Colonic mucosa (tissue), 4 donors: Measurements from ENCODE around the gene YARS1. TPM values are rescaled to one million over a fixed set of nuclear protein-coding genes. Genes with fewer than 3 reads are reported as not detected.

Experiments used
- DNase-seq: peaks from one replicate; pipeline ENCODE4 v3.0.0-alpha.2; 2020
- H3K27ac ChIP-seq: fragments of 200-600 bp; one replicate; pipeline ENCODE4 v1.8.0; 2021
- H3K27me3 ChIP-seq: fragments of 200-600 bp; one replicate; pipeline ENCODE4 v1.8.0; 2021
- H3K36me3 ChIP-seq: fragments of 200-600 bp; one replicate; pipeline ENCODE4 v1.8.0; 2021
- H3K4me1 ChIP-seq: fragments of 200-600 bp; one replicate; pipeline ENCODE4 v1.8.0; 2021; ENCODE audit warnings: mild to moderate bottlenecking
- H3K4me3 ChIP-seq: fragments of 200-600 bp; one replicate; pipeline ENCODE4 v1.8.0; 2021
- H3K9ac ChIP-seq, 2 donors: one replicate each; pipeline ENCODE4 v1.7.0; 2013; ENCODE audit warnings: control low read depth in 2 of 2, low read depth in 2 of 2, low read length in 2 of 2
- H3K9me3 ChIP-seq: fragments of 200-600 bp; one replicate; pipeline ENCODE4 v1.8.0; 2021
- intact Hi-C: fragments of 100-400 bp; cut with DNase I; formaldehyde crosslinking; loops from one replicate; pipeline ENCODE4 v1.14.1; 2022
- total RNA-seq, 2 donors: library from RNA; stranded (reverse); fragmentation: NEBNext Ultra II Directional in 1 of 2; extraction: Animal tissue kit (Norgen Biotek cat#: 25700) in 1 of 2; gene quantifications; one replicate each; pipeline ENCODE4 v1.2.1, GENCODE V29; 2021
- TF ChIP-seq, protein P1 (sequence below): fragments of 200-600 bp; IDR thresholded peaks from one replicate; pipeline ENCODE4 v1.8.0; 2022; ENCODE audit warnings: antibody characterized with exemption, mild to moderate bottlenecking
- donor health status: healthy.
- donor health status: DM: no; HTN: no; CAD: no.
- donor health status: DM: no; HTN: no; CAD: no.

Gene YARS1
- total RNA-seq, 2 donors from 2014 or later = 60.2 to 116 TPM

DNA sequence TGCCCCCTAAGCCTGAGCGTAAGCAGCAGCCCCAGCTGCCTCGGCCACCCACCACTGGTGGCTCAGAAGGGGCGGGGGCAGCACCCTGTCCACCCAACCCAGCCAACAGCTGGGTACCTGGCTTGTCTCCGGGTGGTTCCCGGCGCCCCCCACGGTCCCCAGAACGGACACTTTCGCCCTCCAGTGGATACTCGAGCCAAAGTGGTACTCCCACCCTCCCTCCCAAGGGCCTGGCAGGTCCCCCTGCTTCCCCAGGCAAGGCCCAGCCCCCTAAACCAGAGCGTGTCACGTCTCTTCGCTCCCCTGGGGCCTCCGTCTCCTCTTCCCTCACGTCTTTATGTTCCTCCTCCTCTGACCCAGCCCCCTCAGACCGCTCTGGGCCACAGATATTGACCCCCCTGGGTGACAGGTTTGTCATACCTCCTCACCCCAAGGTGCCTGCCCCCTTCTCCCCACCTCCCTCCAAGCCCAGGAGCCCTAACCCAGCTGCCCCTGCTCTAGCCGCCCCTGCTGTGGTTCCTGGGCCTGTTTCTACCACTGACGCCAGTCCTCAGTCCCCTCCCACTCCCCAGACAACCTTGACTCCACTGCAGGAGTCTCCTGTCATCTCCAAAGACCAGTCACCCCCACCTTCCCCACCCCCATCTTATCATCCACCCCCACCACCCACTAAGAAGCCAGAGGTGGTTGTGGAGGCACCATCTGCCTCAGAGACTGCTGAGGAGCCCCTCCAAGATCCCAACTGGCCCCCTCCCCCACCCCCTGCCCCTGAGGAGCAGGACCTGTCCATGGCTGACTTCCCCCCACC lies 46.2 kb downstream of the YARS1 start:
- intact Hi-C loops = no loop called here
- Histone ChIP-seq H3K36me3 (peaks cover 5% of the 10 kb centered on the region), H3K9ac (no peak overlapping the region), H3K4me3 (no peak overlapping the region), H3K9me3 (no peaks in the 10 kb centered on the region), H3K4me1 (no peaks in the 10 kb centered on the region), H3K27ac (no peak overlapping the region), H3K27me3 (no peaks in the 10 kb centered on the region)
- TF ChIP-seq, protein P1, sequence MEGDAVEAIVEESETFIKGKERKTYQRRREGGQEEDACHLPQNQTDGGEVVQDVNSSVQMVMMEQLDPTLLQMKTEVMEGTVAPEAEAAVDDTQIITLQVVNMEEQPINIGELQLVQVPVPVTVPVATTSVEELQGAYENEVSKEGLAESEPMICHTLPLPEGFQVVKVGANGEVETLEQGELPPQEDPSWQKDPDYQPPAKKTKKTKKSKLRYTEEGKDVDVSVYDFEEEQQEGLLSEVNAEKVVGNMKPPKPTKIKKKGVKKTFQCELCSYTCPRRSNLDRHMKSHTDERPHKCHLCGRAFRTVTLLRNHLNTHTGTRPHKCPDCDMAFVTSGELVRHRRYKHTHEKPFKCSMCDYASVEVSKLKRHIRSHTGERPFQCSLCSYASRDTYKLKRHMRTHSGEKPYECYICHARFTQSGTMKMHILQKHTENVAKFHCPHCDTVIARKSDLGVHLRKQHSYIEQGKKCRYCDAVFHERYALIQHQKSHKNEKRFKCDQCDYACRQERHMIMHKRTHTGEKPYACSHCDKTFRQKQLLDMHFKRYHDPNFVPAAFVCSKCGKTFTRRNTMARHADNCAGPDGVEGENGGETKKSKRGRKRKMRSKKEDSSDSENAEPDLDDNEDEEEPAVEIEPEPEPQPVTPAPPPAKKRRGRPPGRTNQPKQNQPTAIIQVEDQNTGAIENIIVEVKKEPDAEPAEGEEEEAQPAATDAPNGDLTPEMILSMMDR = no peak
- DNase-seq = no peak

DNA sequence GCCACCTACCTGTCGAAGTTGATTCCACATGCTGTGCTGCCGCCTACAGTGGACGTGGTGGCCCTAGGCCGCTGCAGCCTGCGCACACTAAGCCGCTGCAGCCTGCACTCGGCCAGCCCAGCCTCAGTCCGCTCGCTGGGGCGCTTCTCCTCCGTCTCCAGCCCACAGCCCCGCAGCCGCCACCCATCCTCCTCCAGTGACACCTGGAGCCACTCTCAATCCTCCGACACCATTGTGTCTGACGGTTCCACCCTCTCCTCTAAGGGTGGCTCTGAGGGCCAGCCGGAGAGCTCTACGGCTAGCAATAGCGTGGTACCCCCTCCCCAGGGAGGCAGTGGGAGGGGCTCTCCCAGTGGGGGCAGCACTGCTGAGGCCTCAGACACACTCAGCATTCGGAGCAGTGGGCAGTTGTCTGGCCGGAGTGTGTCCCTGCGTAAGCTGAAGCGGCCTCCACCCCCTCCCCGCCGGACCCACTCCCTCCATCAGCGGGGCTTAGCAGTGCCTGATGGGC lies 46.9 kb downstream of the YARS1 start:
- DNase-seq = no peak
- no peaks in the 10 kb centered on the region for H3K9me3 ChIP-seq
- intact Hi-C loops = no loop called here
- H3K9ac ChIP-seq = no peak overlapping the region
- no peaks in the 10 kb centered on the region for H3K27me3 ChIP-seq
- no peaks in the 10 kb centered on the region for H3K4me1 ChIP-seq
- no peak overlapping the region for H3K4me3 ChIP-seq
- TF ChIP-seq, protein P1 = no peak
- H3K27ac ChIP-seq = no peak overlapping the region
- peaks cover 5% of the 10 kb centered on the region for H3K36me3 ChIP-seq

DNA sequence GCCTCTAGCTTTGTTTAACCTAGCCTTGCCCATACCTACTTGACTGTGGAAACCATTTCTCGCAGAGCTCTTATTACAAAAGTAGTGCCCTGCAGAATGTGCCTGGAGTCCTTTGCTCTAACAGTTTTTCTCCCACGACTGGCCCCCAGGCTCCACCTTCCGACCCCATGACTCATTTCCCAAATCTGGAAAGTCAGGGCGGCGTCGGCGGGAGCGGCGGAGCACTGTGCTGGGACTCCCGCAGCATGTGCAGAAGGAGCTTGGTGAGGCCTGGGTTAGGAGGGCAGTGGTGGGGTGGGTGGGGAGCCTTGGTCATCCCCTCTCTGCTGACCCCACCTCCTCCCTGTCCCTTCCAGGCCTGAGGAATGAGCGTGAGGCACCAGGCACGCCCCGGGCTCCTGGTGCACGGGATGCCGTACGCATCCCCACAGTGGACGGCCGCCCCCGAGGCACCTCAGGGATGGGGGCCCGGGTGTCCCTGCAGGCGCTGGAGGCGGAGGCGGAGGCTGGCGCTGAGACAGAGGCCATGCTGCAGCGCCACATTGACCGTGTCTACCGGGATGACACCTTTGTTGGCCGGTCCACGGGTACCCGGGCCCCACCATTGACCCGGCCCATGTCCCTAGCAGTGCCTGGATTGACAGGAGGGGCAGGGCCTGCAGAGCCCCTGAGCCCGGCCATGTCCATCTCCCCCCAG lies 47.5 kb downstream of the YARS1 start:
- Histone ChIP-seq H3K36me3 (peaks cover 7% of the 10 kb centered on the region), H3K9ac (no peak overlapping the region), H3K4me3 (no peak overlapping the region), H3K4me1 (no peaks in the 10 kb centered on the region), H3K9me3 (no peaks in the 10 kb centered on the region), H3K27ac (no peak overlapping the region), H3K27me3 (no peaks in the 10 kb centered on the region)
- intact Hi-C loops = no loop called here
- TF ChIP-seq, protein P1 = no peak
- no peak for DNase-seq

DNA sequence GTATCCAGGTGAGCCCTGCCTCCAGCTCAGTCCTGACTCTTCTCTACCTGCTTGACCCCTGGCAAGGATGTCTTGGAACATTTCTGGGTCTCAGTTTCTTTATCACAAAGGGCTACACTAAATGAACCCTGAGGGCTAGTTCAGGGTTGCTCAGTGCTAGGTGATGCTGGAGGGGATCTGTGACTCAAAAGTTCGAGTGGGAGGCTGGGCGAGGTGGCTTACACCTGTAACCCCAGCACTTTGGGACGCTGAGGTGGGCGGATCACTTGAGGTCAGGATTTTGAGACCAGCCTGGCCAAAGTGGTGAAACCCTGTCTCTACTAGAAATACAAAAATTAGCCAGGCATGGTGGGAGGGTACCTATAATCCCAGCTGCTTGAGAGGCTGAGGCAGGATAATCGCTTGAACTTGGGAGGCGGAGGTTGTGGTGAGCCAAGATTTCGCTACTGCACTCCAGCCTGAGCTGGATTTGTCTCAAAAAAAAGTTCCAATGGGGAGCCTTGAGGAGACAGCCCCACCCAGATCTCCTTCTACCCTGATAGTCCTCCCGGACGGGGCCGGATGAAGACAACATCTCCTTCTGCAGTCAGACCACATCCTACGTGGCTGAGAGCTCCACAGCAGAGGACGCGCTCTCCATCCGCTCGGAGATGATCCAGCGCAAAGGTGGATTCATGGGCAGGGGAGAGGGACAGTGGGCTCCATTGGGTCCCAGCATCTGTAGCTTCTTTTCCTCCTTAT lies 48.9 kb downstream of the YARS1 start:
- no peak overlapping the region for H3K9ac ChIP-seq
- TF ChIP-seq, protein P1 = no peak
- no peaks in the 10 kb centered on the region for H3K27me3 ChIP-seq
- H3K4me1 ChIP-seq = no peaks in the 10 kb centered on the region
- peaks cover 5% of the 10 kb centered on the region for H3K36me3 ChIP-seq
- no peak overlapping the region for H3K4me3 ChIP-seq
- no peak overlapping the region for H3K27ac ChIP-seq
- H3K9me3 ChIP-seq = no peaks in the 10 kb centered on the region
- no peak for DNase-seq
- intact Hi-C loops = no loop called here

DNA sequence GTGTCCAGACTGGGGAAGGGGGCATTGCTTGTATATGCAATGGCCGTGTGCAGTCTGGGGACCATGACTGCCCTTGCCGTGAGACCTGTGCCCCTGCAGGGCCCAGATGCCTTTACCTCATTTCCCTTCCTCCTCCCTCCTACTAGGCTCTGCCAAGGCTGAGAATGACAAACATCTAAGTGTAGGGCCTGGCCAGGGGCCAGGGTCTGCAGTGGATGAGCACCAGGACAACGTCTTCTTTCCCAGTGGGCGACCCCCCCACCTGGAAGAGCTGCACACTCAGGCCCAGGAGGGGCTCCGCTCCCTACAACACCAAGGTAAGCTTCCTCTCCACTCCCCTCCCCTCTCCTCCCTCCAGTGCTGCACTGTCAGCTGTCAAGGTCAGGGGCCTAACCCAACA lies 49.5 kb downstream of the YARS1 start:
- no peak overlapping the region for H3K4me3 ChIP-seq
- intact Hi-C loops = no loop called here
- TF ChIP-seq, protein P1 = no peak
- no peak overlapping the region for H3K27ac ChIP-seq
- no peak for DNase-seq
- no peak overlapping the region for H3K9ac ChIP-seq
- H3K27me3 ChIP-seq = no peaks in the 10 kb centered on the region
- H3K9me3 ChIP-seq = no peaks in the 10 kb centered on the region
- no peaks in the 10 kb centered on the region for H3K4me1 ChIP-seq
- H3K36me3 ChIP-seq = peaks cover 4% of the 10 kb centered on the region
